HG02943 (cell line): ENCODE measurements around the gene HLA-DRA.
"Not testable (repeated sequence)": the region's sequence is repeated elsewhere in the genome, so short reads cannot be mapped to it uniquely, and the experiment has no call there.

Experiments
- ATAC-seq: cut with Tn5 transposase; IDR thresholded peaks from one replicate; pipeline ENCODE4 v1.9.1; 2021; ENCODE audit warnings: mild to moderate bottlenecking, low read depth, moderate library complexity; ENCODE audit not compliant: unreplicated experiment

Gene HLA-DRA

DNA sequence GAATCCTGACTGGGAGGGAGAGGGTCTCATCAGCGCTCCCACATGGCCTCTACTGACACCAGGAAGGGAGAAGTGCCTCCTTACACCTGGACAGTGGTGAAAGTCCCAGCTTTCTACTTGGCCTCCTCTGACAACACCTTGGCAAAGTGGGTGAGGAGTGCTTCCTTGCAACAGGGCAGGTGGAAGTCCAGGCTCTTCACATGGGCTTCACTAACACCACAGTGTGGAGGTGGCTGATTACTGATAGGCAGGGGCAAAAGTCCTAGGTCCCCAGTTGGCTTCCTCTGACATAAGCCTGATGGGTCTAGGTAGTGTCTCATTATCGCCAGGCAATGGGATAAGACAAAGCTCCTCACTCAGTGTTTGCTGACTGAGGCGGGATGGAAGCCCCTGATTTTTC, 9.5 kb upstream of the HLA-DRA start:
- no peak for ATAC-seq

DNA sequence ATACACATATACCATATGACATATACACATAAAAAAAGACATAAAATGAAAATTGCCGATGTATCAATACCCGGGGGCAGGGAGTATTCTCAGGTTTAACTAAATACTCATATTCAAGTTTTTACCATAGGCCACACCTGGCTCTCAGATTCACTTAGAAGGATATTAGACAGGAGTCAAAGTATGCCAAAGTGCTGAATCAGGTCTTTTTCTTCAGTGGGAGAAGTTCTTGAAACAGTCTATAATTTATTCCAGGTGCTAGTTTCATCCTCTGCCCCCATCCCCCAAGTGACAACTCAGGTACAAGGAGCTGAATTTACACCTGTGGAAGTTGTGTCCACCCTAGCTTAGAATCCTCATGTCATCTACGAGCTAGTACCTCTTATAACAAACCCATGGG, 8.5 kb upstream of the HLA-DRA start:
- ATAC-seq: no peak

DNA sequence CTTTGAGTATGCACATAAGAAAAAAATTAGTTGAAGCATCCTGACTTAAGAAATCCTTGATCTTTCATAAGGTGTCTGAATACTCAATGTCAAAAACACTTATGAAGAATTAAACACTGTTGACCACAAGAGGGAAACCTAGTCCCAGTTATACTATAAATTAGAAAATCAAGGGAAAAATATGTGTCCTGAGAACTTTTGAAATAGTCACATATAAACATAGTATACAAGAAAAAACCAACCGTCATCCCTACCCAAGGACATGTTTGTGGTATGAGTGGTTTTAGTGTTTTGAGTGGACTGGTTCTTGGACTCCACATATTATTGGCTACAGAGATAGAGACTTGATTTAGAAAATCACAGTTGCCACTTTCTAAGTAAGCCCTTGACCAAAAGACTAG, 7.6 kb upstream of the HLA-DRA start:
- no peak for ATAC-seq

DNA sequence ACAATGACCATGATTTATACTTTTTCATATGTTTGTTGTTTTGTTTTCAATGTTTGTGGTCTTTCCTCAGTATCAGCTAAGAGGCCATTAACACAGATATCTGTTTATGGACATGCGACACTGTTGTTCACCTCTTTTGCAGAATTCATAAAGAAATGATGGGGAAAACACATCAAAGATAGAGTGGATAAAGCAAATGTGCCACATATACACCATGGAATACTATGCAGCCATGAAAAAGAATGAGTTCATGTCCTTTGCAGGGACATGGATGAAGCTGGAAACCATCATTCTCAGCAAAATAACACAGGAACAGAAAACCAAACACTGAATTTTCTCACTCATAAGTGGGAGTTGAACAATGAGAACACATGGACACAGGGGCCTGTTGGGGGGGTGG, 5.7 kb upstream of the HLA-DRA start:
- ATAC-seq: not testable (repeated sequence)

DNA sequence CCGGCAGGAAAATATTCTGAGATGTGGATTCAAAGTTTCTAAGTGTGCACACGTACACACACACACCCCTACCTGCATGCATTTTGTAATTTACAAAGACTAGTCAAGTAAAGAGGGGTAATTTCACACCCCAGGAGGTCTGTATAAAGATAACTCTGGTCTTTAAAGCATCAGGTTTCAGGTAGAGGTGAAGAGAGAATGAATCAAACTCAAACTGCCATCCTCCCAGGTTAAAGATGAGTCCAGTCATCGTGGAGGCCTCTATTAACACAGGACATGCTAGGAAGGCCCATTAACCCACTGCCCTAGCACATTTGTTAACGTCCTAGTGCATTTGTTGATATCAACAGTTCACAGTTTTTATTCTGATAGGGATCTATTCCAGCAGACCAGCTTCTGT, 3.5 kb upstream of the HLA-DRA start:
- no peak for ATAC-seq

DNA sequence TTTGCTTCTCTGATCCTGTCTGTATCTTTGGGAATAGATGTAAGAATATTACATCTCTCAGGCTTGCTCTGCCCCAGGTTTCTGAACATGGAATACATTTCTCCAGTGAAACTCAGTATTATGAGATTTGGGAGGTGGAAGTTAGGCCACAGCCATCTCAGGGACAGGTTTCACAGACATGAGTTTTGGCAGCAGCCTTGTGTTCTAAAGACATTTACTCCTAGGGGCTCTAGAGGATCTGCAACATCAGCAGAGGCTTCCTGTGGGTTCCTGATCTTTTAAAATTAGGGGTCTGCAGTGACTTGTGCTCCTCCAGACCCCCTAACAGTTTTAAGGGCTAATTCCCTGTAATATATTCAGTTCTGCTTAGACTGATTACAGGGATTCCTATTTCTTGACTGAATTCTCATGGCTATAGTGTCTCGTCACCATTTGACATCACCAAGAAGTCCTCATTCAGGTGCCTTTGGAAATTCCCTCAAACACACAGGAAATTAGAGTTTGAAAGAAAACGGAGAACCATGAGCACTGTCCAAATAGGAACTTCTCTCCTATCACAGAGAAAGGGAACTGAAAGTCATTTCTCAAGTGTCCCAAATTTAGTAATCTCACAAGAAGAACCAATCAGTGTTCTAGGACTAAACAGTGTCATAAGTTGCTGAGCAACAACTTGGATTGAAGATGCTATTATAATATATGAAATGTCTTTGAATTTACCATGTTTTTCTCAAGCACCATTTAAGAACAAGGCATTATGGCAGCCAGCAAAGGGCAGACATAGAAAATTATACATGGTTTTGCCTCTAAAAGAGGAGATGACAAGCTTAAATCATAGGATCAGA, 2.5 kb upstream of the HLA-DRA start:
- no peak for ATAC-seq

DNA sequence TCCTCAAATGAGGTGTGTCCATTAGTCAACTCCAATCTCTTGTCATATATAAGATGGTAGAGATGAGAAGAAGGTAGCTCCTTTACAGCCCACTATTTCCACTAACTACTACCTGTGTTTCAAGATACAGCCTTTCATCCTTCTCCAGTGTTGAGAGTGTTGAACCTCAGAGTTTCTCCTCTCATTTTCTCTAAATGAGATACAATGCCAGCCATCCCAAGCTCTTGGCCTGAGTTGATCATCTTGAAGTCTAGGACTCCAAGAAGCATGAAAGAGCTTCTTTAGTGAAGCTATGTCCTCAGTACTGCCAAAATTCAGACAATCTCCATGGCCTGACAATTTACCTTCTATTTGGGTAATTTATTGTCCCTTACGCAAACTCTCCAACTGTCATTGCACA, 548 bp upstream of the HLA-DRA start:
- no peak for ATAC-seq

DNA sequence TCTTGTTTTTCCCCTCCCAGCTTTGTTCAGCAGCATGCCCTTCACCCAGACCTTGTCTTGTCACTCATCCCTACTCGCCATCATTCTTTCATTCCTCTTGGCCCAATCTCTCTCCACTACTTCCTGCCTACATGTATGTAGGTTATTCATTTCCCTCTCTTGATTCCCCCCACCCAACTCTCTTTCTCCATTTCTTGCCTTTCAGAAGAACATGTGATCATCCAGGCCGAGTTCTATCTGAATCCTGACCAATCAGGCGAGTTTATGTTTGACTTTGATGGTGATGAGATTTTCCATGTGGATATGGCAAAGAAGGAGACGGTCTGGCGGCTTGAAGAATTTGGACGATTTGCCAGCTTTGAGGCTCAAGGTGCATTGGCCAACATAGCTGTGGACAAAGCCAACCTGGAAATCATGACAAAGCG, 2.6 kb downstream of the HLA-DRA start:
- no peak for ATAC-seq

DNA sequence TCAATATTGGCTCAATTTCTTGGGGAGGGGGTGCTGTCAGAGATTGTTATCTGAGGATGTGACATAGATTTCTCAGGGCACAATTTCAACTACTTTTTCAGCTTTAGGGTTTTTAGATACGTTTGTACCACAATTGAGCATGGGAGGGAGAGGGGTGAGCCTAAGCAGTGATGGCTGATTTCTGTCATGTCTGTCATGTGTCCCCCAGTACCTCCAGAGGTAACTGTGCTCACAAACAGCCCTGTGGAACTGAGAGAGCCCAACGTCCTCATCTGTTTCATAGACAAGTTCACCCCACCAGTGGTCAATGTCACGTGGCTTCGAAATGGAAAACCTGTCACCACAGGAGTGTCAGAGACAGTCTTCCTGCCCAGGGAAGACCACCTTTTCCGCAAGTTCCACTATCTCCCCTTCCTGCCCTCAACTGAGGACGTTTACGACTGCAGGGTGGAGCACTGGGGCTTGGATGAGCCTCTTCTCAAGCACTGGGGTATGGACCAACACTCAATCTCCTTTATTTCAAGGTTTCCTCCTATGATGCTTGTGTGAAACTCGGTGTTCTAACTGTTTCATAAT, 3.4 kb downstream of the HLA-DRA start:
- ATAC-seq: no peak

DNA sequence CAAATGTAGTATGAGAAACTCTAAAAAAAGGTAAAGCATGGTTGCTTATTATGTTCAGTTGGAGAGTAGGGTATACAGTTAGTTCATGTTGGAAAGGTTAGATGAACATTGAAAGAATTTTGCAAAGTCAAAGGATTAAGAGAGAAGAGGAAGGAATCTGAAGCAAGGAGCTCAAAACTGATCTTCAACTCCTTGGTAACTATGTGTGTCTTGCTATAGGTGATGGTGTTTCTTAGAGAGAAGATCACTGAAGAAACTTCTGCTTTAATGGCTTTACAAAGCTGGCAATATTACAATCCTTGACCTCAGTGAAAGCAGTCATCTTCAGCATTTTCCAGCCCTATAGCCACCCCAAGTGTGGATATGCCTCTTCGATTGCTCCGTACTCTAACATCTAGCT, 4.7 kb downstream of the HLA-DRA start:
- no peak for ATAC-seq

DNA sequence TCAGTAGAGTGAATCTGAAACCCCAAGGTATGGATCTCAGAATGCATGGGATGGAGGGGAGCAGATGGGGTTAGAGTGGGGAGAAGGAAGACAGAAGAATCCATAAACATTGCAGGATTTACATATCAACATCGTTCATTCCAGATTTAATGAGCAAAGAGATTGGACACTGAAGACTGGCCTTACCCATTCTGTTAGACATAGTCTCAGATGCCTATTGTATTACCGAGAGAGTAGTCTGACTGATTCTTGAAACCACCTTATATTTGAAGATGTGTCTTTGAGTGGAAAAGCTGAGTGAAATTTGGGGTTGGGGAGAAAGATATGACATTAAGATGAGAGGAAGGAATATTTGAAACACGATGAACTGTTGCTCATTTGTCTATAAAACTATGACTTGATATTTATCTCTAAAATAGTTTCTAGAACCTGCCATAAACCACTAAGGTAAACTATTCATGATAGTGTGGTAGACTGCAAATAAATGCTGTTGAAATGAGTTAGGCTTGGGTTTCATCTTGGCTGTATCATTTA, 5.7 kb downstream of the HLA-DRA start:
- ATAC-seq: no peak

DNA sequence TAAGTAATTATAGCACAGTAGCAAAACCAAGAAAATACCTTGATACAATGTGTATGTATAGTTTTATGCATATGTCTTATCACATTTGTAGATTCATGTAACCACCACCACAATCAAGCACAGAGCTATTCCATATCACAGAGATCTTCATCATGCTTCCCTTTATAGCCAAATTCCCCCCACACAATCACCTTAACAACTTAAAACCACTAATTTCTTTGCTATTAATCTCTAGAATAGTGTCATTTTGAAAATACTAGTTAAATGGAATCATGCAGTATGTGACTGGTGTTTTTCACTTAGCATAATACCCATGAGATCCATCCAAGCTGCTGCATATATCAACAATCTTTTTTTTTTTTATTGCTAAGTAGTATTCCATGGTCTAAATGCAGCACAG, 8.2 kb downstream of the HLA-DRA start:
- ATAC-seq: no peak

DNA sequence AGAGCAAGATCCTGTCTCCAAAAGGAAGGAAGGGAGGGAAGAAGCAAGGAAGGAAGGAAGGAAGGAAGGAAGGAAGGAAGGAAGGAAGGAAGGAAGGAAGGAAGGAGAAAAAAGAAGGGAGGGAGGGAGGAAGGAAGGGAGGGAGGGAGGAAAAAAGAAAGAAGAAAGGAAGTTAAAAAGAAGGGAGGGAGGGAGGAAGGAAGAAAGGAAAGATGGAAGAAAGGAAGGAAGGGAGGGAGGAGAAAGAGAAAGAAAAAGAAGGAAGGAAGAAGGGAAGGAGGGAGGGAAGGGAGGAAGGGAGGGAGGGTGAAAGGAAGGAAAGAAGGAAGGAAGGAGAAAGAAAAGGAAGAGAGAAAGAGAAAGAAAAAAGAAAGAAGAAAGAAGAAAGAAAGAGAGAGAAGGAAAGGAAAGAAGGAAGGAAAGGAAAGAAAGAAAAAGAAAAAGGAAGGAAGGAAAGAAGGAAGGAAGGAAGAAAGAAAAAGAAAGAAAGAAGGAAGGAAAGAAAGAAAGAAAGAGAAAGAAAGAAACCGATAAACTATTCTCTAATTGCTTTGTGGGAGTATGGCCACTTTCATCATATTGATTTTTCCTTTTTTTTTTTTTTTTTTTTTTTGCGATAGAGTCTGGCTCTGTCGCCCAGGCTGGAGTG, 9.5 kb downstream of the HLA-DRA start:
- no peak for ATAC-seq

DNA sequence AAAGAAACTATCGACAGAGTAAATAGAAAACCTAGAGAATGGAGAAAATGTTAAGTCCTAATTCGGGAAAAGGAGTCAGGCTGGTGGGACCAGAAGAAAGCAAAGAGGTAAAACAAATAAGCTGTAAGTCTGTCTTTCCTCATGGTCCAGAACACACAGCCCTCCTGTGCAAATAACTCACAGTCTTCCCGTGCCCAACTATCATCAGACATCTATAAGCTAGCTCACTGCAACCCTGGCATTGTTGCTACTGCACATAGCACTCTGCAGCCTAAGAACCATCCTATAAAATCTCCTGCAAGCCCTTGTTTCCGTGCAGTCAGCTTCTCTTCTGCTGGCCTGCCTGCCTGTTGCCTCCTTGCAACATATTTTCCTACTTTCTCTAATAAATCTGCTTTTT, 17.4 kb downstream of the HLA-DRA start:
- ATAC-seq: no peak

DNA sequence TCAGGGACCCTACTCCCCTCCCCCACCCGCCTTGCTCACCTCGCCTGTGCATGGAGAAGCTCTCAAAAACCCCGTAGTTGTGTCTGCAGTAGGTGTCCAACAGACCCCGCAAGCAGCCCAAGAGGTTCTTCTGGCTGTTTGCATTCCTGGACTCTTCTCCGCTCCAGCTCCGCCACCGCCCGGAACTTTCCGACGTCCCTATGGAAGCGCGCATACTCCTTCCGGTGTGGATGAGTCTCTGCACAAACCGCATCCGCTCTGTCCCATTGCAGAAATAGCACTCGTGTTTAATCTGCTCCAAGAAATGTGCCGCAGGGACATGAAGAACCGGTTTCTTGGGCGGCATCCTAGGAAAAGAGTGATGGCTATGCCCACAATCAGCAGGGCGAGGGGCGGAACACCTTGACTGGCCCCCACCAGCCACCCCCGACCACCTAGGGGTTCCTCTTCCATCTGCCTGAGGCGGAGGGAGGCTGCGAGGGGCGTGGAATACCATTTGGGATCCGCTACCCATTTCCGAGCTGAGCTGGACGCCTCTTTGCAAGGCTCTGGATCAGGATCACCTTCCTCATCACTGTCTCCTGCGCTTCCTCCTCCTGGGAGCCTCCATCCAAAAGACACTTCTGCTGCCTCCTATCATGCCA, 20.2 kb downstream of the HLA-DRA start:
- ATAC-seq: no peak

DNA sequence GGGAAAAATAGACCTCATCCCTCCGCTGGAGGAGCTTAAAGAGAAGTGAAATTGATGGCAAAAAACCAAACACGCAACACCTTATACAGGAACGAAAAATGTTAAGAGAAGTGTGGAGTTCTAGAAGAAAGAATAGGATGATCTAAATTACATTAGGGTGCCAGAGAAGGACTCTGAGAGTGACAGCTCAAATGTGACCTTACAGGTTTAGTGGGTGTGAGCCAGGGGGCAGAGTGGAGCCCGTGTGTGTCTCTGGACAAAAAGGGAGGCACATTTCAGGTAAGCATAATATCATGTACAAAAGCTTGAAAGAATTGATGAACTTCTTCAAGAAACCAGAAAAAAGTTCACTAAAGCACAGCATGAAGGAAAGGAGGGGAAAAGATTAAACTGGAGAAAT, 20.8 kb downstream of the HLA-DRA start:
- no peak for ATAC-seq

DNA sequence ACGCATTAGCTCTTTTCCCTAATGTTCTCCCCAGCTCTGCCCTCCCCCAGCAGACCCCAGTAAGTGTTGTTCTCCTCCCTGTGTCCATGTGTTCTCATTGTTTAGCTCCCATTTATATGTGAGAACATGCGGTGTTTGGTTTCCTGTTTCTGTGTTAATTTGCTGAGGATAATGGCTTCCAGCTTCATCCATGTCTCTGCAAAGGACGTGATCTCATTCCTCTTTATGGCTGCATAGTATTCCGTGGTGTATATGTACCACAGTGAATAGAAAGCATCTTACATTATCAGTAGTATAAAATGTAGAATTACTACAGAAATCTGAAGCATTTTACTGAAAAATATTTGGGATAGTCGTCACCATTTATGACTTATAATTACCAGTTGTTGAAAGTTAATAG, 21.8 kb downstream of the HLA-DRA start:
- no peak for ATAC-seq

DNA sequence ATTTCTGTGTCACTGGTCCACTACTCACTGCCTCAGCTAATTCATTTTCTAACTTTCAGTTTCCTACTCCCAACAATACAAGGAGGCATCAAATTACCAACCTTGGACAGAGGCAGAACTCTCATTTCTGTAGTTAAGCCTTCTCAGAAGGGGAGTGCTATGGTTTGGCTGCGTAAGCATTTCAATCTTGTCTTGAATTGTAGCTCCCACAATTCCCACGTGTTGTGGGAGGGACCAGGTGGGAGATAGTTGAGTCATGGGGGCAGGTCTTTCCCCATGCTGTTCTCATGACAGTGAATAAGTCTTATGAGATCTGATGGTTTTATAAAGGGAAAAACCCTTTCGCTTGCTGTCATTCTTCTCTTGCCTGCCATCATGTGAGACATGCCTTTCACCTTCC, 22.9 kb downstream of the HLA-DRA start:
- no peak for ATAC-seq

DNA sequence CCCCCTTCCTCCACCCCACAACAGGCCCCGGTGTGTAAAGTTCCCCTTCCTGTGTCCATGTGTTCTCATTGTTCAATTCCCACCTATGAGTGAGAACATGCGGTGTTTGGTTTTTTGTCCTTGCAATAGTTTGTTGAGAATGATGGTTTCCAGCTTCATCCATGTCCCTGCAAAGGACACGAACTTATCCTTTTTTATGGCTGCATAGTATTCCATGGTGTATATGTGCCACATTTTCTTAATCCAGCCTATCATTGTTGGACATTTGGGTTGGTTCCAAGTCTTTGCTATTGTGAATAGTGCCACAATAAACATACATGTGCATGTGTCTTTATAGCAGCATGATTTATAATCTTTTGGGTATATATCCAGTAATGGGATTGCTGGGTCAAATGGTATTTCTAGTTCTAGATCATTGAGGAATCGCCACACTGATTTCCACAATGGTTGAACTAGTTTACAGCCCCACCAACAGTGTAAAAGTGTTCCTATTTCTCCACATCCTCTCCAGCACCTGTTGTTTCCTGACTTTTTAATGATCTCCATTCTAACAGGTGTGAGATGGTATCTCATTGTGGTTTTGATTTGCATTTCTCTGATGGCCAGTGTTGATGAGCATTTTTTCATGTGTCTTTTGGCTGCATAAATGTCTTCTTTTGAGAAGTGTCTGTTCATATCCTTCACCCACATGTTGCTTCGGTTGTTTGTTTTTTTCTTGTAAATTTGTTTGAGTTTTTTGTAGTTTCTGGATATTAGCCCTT, 28.2 kb downstream of the HLA-DRA start:
- not testable (repeated sequence) for ATAC-seq

DNA sequence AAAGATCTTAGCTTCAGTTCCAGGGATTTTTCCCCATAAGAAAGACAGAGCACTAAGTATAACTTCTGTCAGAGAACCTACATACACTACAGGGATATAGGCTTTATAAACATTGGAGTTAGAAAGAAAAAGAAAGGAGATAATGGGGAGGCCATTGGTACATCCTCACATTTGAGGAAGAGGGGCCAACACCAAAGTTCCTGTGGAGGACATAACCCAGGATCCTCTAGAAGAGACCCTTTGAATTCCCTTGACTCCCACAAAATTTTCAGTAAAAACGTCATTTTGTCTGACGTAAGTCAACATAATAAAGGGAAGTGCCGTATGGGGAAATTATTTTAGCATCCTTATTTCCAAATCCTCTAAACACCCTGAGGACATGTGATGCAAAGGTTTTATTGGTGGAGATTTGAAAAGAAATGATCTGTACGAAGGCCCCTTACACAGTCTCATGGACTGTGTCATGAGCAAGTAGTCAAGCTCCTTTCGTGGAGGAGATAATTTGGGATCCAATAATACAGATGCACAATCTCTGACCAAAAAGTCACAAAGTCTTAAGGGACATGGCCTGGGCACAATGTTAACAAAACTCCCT, 33.2 kb downstream of the HLA-DRA start:
- no peak for ATAC-seq
